GM18520 (cell line): ENCODE measurements around the gene LYPD8.

ENCODE experiments used
- ATAC-seq: cut with Tn5 transposase; IDR thresholded peaks from one replicate; pipeline ENCODE4 v1.9.1; 2021; ENCODE audit not compliant: unreplicated experiment

The LYPD8 gene

GRCh38 chr1:248758352-248758751 lies 2.8 kb upstream of the LYPD8 start:
- ATAC-seq, result no peak

GRCh38 chr1:248757784-248758195 lies 2.2 kb upstream of the LYPD8 start:
- no peak for ATAC-seq

- no peak for ATAC-seq
Measured at GRCh38 chr1:248756636-248757035, 1.1 kb upstream of the LYPD8 start.

GRCh38 chr1:248756151-248756550 lies 592 bp upstream of the LYPD8 start:
- ATAC-seq, result no peak

GRCh38 chr1:248753708-248754280 lies 1.8 kb downstream of the LYPD8 start:
- no peak for ATAC-seq

- no peak for ATAC-seq
Measured at GRCh38 chr1:248753029-248753594, 2.4 kb downstream of the LYPD8 start.

GRCh38 chr1:248752161-248753028 lies 3.2 kb downstream of the LYPD8 start:
- no peak for ATAC-seq

- no peak for ATAC-seq
Measured at GRCh38 chr1:248751635-248752034, 3.9 kb downstream of the LYPD8 start.

GRCh38 chr1:248751142-248751541 lies 4.4 kb downstream of the LYPD8 start:
- ATAC-seq, result no peak

GRCh38 chr1:248750496-248750895 lies 5.1 kb downstream of the LYPD8 start:
- no peak for ATAC-seq

GRCh38 chr1:248748211-248748610 lies 7.3 kb downstream of the LYPD8 start:
- no peak for ATAC-seq

GRCh38 chr1:248740876-248741275 lies 14.7 kb downstream of the LYPD8 start:
- ATAC-seq, result no peak

GRCh38 chr1:248739572-248740205 lies 15.9 kb downstream of the LYPD8 start:
- no peak for ATAC-seq

GRCh38 chr1:248737457-248737856 lies 18.1 kb downstream of the LYPD8 start:
- no peak for ATAC-seq

- no peak for ATAC-seq
Measured at GRCh38 chr1:248736977-248737376, 18.6 kb downstream of the LYPD8 start.

- no peak for ATAC-seq
Measured at GRCh38 chr1:248733566-248733965, 22.0 kb downstream of the LYPD8 start.

GRCh38 chr1:248730507-248731335 lies 24.8 kb downstream of the LYPD8 start:
- ATAC-seq, result no peak

- ATAC-seq, result no peak
Measured at GRCh38 chr1:248714248-248714647, 41.3 kb downstream of the LYPD8 start.

- ATAC-seq, result no peak
Measured at GRCh38 chr1:248710305-248710900, 45.2 kb downstream of the LYPD8 start.

- ATAC-seq, result no peak
Measured at GRCh38 chr1:248704606-248705005, 51.0 kb downstream of the LYPD8 start.
